Epithelial cell of esophagus (primary cell): ENCODE measurements around the gene VPS72.
A peak's percentile ranks its signal among the peaks of the same experiment; 100 is the strongest.

Experiments
- DNase-seq: peaks from one replicate; pipeline ENCODE4 v3.0.0; 2010; ENCODE audit warnings: low read depth
- H3K4me3 ChIP-seq: 2 replicates; pipeline ENCODE4 v1.5.1; 2011; ENCODE audit warnings: mild to moderate bottlenecking, low read length, control low read depth
- TF ChIP-seq, protein P1 (sequence below): IDR thresholded peaks from 2 replicates; pipeline ENCODE4 v1.5.1; 2011; ENCODE audit warnings: low read depth, mild to moderate bottlenecking, low read length, control low read depth, inconsistent platforms; ENCODE audit not compliant: insufficient read depth; ENCODE audit errors: missing control alignments

VPS72 gene

DNA sequence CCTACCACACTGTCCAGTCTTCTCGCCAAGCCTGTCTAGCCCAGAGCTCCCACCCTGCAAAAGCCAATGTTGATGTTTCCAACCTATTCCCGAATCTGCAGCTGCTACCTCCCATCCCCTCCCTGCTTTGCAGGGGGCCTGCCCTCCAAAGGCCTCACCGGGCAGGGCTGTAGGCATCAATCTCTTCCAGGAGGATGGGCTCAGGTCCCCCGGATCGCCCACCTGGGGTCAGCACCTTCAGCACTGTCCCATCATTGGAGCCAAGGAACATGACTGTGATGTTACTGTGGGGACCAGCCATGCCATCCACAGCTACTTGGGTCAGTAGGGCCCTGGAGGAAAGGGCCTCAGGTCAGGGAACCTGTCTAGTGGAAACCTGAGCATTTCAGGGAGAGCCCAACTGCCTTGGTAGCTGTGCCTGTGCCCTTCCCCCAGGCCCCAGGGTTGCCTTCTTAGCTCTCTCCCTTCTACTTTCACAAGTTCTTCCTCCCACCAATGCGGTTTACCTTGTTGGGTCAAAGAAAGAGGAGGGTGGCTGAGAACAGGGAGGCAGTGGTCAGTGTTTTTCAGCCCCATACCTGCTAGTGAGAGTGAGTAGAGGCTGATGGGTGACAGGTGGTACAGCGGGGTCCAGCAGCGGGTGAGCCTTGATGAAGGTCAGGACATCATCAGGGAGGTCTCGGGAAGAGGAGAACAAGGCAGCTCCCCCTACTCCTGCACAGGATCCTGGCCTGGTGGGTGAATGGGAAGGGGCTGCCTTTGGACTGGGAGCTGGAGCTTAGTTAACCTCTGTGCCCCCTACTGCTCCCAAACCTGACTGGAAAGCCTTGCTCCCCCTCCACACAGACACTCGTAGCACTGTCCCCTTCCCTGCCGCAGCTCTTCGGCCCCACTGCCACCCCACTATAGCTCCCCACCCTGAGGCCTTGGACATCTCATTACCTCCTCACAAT is 54.3 kb downstream of the VPS72 start:
- no peak for DNase-seq
- TF ChIP-seq, protein P1, sequence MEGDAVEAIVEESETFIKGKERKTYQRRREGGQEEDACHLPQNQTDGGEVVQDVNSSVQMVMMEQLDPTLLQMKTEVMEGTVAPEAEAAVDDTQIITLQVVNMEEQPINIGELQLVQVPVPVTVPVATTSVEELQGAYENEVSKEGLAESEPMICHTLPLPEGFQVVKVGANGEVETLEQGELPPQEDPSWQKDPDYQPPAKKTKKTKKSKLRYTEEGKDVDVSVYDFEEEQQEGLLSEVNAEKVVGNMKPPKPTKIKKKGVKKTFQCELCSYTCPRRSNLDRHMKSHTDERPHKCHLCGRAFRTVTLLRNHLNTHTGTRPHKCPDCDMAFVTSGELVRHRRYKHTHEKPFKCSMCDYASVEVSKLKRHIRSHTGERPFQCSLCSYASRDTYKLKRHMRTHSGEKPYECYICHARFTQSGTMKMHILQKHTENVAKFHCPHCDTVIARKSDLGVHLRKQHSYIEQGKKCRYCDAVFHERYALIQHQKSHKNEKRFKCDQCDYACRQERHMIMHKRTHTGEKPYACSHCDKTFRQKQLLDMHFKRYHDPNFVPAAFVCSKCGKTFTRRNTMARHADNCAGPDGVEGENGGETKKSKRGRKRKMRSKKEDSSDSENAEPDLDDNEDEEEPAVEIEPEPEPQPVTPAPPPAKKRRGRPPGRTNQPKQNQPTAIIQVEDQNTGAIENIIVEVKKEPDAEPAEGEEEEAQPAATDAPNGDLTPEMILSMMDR, result no peak
- no peak overlapping the region for H3K4me3 ChIP-seq

DNA sequence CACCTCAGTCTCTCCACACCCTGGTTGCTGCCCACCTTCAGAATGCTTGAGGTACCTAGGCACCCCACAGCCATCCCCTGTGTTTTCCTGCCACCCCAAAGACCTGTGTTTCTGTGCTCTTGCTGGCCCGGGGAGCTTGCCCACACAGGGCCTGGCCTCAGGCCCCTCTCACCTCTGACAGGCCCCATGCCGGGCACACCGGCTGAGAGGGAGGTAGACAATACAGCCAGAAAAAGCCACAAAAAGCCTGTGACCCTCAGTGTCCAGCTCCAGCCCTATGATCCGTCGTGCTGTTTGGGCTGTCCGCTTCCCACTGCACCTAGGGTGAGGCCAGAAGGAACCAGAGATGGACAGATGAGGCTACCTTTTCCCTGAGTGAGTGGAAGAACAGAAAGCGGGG is 55.0 kb downstream of the VPS72 start:
- DNase-seq, result no peak
- no peak overlapping the region for H3K4me3 ChIP-seq
- TF ChIP-seq, protein P1, result no peak

DNA sequence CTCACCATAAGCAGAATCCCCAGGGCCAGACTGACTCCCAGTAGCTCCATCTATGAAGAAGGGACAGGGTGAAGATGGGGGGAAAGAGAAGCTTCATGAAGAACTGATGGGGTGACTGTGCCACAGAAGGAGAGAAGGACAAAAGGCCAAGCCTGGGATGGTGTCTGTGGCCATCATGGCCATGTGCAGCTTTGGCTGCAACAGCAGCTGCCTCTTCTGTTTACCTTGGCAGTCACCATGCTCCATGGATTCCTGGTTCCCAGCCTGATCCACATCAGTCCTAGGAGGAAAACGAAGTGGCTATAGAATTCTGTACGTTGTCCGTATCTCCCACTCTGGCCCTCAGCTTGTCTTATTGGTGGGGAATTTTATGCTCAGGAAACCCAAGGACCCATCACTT is 55.6 kb downstream of the VPS72 start:
- TF ChIP-seq, protein P1, result no peak
- no peak for DNase-seq
- H3K4me3 ChIP-seq, result no peak overlapping the region

DNA sequence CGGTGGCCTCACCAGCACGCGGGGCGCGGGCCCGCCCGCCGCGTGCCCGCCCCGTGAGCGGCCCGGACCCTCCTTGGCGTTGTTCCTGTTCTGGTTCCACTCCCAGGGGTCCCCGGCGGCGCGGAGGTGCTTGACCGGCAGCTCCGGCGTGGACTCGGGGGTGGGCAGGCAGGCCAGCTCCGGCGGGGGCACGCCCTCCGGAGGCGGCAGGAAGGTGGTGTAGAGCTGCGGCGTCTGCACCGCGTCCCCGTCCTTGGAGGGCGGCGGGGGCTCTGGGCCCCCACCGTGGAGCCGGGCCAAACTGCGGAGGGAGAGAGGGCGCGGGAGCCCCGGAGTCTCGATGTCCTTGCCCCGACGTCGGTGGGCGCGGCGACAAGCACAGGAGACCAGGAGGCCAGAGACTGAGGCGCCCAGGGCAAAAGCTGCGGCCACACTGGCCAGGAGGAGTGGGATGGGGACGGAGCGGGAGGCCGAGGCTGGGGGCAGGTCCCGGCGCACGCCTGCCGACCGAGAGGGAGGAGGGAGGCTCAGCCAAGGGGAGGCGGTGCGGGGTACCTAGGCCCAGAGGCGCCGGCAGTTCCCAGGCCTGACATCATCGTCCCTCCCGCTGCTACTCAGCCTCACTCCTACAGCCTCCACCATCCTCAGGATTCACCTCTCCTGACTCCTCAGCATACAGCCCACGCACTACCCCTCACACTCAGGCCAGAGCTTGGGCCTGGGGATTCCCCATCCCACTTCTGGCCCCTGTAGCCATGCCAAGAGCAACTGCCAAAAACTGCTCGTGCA is 56.8 kb downstream of the VPS72 start:
- no peak overlapping the region for H3K4me3 ChIP-seq
- TF ChIP-seq, protein P1, result no peak
- no peak for DNase-seq

DNA sequence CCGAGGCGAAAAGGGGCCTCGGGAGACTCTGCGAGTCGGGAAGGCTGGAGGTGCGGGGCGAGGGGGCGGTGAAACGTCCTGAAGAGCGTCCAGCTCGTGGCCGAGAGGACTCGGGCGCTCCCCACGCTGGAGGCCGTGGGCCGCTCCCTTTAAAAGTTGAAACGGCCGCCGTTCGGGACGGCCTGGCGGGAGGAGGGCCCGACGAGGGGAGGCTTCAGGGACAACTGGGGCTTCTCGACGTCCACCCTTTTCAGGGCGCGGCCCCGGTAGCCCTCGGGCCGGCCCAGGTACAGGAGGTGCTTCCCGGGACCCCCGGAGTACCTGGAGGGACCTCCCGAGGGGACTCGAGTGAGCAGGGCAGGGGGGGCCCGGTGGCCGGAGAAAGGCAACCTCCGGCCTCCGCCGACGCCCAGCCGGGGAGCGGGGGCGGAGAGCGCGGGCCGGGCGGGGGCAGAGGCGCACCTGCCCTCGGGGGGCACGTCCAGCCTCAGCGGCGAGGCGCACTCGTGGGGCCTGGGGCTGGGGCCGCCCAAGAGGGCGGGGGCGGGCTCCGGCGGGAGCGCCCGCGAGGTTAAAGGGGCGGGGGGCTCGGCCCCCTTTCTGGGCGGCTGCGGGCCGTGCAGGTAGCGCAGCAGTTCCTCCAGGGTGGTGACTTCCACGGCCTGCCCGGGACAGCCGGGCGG is 57.5 kb downstream of the VPS72 start:
- TF ChIP-seq, protein P1, result no peak
- no peak overlapping the region for H3K4me3 ChIP-seq
- no peak for DNase-seq

DNA sequence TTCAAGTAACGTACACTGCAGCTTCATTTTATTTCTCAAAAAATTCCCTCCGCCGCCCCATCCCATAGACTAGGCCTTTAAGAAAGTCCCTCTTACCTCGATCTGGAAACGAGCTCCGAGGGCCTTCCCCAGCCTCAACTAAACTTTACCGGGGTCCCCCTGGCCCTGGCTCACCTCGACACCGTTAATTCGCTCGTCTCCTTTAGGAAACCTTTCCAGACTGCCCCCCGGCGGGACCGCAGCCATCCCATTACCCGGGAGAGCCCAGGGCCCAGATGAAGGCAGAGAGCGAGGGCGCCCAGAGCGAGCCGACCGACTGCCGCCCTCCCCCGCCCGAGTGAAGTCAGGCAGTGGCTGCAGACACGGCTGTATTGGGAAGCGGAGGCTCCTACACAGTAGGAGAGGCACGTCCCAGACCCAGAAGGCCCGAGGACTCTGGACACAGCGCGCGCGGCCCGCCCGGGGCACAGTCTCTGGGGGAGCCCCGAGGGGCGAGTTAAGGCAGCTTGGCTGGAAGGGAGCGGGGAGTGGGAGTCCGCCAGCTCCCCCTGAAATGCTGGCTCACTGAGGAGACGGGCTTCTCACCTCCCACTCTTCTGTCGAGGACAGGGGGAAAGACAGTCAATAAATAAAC is 58.2 kb downstream of the VPS72 start:
- peak overlapping the region; percentile 49 for H3K4me3 ChIP-seq
- TF ChIP-seq, protein P1, result no peak
- DNase-seq, result peak; percentile 20
